NCI-H1694 (cell line): ENCODE data around the gene CHTOP.

ENCODE experiments used
- DNase-seq: peaks from one replicate; lab custom pipeline; 2025; lab: John Stamatoyannopoulos, UW

Gene CHTOP

DNA sequence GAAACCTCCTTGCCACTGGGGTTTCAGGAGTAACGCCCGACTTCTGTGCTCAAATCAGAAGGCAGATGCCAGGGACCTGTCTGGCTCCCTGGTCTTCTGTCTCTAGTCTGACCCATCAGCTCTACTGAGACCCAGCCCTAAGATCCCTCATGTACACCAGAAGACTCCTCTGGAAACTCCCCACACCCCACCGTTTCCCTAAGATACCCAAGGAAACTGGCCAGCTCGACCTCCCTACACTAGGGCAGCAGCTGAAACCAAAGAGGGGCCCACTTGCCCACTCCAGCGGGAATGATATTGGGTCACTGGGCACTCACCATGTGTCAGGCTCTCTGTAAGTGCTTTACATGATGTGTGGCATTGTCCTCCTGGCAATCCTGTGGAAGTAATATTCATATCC, 20.5 kb upstream of the CHTOP start:
- no peak for DNase-seq

DNA sequence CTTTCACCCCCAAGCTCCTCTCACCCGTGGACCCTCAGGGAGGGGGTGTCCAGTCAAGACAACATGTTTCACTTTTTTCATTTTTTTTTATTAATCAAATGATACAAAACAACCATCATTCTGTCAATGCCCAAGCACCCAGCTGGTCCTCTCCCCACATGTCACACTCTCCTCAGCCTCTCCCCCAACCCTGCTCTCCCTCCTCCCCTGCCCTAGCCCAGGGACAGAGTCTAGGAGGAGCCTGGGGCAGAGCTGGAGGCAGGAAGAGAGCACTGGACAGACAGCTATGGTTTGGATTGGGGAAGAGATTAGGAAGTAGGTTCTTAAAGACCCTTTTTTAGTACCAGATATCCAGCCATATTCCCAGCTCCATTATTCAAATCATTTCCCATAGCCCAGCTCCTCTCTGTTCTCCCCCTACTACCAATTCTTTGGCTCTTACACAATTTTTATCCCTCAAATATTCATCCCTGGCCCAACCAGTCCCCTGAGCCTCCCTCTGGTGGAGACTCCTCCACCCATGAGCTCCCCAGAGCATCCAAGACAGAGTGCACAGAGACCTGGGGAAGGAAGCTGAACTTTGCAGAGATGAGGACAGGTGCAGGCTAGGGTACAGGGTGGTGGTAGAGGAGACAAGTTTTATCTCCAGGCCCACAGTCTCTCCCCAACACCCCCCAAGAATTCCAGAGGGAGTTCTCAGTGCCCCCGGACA, 19.5 kb upstream of the CHTOP start:
- DNase-seq, result no peak

DNA sequence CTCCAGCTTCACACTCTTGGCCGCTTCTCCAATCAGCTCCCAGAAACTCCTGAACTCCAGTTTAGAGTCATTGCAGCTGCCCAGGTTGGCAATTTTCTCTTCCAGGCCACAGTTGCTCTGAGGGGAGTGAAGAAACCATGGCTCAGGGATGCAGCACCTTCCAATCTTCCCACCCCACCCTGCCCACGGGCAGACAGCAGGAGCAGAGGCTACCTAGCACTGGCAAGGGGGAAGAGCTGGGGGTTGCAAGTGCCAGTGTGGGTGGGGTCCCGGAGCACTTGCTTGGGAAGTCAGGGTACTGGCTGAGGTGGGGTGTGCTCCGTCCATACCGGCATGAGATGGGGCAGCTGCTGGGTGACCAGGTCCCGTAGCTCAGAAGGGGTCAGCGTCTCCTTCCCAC, 19.0 kb upstream of the CHTOP start:
- no peak for DNase-seq

DNA sequence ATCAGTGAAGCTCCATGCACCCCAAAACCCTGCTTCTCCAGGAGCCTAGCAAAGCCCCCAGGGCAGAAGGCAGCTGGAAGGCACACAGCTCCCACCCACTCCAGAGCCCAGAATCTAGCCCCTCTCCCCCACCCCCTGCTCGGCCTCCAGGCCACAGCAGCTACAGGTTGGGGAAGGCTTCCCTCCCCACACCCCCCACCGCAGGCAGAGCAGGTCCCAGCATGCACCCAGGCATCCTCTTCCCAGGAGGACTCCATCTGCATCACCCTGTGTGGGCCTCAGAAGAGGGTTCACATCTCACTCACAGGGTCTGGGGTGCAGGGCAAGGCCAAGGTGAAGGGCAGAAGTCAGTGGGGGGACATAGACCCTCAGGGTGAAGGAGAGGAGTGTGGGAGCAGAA, 18.5 kb upstream of the CHTOP start:
- DNase-seq, result no peak

DNA sequence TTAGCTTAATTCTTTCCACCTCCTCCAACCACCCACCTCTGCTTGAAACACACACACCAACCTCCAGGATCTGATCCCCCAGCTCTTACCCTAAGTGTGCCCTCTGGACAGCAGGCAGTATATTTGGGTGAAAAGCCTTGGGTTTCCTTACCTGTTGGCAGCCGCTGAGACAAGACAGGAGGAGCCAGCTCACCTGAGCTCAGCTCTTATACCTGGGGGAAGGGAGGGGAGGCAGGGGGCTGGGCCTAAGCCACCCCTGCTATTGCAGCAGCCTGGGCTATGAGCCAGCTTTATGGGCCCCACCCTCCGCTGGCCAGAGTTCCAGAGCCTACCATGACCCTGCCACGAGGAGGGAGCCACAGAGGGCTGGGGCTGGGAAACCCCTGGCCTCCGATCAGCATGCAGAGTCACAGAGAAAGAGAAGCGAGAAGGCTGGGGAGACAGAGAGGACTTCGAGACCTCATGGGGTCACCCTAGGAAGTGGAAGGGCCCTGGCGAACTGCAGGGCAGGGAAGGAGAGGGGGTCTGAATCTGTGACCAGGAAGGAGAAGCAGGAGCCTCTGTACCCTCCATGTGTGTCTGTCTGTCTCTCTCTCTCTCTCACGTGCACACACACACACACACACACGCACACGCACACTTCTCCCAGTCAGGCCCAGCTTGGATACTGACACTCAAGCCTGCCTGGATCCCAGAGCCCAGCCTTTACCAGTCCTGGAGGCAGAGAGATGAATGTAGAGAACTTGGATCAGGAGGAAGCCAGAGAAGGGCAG, 17.5 kb upstream of the CHTOP start, which contains the start of gene S100A14:
Gene S100A14, minus strand, starts transcription at position 182 of the 773 bp plus-strand sequence. CDS start 467 bp downstream, outside the sequence.
- no peak for DNase-seq

DNA sequence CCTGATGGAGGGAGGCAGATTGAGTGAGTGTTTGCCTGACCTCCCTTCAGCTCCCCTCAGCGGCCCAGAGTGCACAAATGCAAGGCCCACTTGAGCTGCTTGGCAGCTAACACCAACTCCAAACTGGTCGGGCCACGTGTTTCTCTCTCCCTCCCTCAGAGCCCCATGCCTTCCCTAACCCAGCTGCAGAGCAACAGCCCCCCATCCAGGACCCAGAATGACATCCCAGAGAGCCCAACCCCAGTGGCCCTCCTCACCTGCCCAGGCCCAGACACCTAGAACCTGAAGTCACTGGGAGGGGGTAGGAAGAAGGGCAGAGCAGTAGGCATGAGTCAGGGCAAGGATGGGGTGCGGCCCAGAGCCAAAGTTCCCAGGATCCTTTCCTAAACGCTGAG, 17.0 kb upstream of the CHTOP start:
- no peak for DNase-seq

DNA sequence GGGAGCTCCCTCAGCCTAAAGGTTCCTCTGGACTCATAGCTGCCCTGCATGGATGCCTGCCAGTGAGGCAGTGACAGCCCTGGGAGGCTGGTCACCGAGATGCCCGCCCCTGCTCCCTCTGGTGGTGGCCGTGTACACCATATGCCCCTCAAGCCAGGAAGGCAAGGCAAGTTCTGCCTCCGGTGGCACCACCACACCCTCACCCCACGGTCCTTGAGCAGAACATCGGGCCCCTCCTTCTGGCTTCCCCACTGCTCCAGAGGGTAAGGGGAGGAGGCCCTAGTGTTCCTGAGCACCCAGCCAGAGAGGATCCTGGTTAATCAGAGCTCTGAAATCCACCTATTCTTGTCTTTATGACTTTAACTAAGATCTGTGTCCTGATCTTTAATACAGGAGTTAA, 16.2 kb upstream of the CHTOP start:
- DNase-seq, result no peak

DNA sequence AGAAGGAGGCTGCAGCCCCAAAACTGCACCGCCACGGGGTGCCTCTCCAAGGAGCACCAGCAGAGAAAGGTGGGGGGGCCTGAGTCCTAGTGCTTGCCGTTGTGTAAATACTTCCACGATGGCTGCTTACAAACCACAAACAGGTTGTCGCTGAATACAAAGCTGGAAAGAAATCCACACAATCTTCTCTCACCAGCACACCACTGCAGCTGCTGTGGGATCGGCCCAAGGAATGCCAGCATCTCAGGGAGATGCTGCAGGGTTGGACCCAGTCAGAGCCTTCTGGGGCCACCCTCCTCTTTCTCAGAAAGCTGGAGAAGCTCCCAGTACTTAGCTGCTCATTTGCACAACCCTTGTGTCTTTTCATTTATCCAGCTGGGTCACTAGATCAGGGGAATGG, 14.7 kb upstream of the CHTOP start:
- no peak for DNase-seq

DNA sequence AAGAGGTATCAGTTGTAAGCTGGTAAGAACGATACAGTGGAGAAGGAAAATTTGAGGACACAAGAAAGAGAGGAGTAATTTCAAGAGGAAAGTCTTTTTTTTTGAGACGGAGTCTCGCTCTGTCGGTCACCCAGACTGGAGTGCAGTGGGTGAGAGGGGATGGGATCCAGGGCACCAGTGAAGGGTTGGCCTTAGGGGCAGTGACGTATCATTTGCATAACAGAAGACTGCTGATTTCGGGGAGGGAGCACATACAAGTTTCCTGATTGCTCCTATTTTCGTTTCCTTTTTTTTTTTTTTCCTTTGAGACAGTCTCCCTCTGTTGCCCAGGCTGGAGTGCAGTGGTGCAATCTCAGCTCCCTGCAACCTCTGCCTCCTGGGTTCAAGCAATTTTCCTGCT, 10.8 kb upstream of the CHTOP start:
- DNase-seq, result no peak

DNA sequence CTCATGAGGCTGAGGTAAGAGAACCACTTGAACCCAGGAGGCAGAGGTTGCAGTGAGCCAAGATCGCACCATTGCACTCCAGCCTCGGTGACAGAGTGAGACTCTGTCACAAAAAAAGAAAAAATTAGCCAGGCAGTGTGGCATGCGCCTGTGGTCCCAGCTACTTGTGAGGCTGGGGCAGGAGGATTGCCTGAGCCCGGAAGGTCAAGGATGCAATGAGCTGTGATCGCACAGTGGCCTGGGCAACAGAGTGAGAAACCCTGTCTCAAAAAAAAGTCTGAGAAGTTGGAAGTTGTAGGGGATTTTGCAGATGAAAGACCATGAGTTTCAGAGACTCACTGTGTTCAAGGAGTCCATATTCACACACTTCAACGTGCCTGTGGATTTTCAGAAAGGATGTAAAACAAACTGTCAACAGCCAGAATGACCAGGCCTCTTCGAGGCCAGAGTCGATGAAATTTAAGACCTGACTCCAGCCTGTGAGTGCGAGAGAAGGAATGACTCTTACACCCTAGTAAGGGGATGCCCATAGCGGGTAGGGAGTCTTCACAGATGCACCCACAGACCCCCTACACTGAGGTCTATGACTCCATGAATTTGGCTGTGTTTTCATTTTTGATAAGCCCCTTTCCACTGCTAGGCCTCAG, 8.8 kb upstream of the CHTOP start:
- DNase-seq, result no peak

DNA sequence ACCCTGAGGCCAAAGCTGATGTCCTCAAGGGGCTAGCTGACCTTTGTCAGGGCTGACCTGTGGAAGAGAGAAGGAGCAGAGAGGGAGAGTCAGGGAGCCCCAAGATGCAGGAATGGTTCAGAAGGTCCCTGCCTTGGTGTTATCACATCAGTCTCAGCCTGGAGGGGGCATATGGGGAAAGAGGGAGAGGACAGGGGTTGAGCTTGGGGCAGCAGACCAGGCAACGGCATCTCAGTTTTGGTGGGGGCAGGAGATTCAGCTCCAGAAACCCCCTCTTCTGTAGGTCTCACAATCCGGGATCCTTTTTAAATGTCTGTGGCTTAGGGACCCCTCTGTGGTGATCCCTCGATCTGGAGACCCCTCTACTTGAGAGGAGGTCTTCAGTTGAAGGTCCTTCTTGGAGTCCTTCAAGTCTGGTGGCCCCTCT, 7.4 kb upstream of the CHTOP start:
- DNase-seq, result no peak

DNA sequence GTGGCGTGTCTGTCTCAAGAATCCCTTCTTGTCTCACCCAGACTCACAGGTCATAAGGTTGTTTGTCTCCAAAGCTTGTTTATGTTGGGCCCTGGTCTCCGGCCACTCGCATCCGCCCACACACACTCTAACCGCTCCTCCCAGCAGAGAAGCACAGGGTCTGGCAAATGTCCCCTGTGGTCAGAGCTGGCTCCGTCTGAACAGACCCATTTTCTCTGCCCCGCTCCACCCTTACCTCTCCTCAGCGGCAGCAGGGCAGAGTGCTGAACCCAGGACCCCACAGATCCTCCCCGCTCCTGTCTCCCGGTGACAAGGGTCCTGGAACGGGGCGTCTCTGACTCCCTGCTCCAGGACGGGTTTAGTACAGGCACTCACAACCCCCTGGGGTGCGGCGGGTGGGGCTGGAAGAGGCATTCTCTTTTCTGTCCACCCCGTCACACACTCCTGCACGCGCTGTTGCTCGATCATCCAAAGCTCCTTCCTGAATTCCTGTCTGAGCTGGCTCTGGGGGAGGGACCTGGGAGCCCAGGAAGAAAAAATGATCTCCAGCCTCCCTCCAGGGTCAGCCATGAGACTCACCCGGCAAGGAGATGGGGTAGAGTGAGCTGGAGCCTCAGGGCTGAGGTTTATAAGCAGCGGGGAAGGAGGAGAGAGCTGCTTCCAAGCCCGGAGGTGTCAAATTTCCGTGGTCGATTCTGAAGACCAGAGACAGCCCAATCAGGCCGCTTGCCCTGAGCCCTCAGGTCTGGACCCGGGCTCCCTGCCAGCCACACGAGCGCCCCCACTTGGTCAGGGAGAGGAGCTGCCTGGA, 6.8 kb upstream of the CHTOP start, which contains the start of gene S100A13:
Gene S100A13, minus strand, starts transcription at position 602 of the 811 bp plus-strand sequence. CDS start 1,033 bp downstream, outside the sequence.
- no peak for DNase-seq

DNA sequence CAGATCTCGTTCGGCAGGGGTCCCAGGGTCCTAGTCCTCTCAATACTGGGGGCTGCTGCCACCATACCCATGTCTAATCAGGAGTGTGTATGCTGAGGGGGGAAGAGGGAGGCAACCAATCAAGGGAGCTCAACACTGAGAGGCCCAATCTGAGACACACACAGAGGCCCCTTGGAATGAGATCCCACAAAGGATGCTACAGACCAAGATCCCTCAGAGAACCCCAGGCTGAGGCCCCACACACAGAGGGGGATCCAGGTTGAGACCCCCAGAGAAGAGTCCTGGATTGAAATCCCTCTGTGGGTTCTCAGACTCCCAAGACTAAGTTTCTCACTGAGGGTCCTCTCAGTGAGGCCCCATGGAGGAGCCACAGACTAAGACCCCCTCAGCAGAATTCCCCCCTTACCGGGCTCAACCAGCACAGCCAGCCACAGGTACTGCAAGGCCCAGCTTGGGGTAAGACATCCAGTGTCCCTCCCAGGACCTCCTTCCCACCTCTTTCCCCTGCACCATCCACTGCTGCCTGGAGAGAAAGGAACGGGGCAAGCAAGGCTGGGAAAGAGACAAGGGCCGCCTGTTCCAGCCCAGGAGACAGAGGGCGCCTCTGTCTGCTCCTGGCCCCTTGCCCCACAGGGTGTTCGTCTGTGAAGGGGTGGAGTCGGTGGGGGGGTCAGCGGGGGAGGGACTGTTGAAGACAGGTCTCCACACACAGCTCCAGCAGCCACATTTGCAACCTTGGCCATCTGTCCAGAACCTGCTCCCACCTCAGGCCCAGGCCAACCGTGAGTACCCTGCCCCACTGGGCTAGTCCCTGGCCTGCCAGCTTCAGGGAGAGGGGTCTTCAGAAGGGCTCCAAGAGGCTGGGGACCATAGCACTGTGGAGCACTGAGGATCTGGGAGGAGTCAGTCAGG, 5.9 kb upstream of the CHTOP start, which contains the start of gene S100A1:
Gene S100A1, plus strand, starts transcription at position 720 of the 912 bp plus-strand sequence. CDS start 2,088 bp downstream, outside the sequence.
- DNase-seq, result no peak

DNA sequence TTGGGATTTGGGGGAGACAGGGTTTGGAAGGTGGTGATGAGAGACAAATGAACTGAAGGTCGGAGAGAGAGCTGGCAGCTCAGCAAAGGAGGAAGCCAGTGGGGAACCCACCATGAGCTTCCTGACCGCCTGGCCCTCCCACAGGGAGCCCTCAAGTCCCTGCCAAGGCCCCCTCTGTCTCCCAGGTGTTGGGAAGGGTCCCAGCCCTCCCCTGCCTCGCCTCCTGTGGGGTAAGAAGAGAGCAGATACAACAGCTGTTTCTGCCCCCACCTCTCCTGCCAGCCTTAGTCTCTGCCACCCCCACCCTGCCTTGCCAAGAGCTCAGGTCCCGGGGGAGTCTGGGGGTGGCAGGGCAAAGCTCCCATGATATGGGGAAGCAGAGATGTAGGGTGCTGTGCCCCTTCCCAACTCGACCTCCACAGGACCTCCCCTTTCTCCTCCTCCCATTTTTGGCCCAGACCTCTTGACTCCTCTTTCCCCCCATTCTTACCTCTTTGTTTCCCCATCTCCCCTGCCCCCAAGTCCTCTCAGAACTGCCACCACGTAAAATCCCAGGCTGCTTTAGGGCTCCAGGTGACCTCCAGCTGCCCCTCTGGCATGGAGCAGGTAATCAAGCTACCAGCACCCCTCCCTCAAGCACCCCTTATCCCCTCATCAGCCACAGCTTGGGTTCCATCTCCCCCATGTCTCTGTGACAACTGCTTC, 5.1 kb upstream of the CHTOP start:
- no peak for DNase-seq

DNA sequence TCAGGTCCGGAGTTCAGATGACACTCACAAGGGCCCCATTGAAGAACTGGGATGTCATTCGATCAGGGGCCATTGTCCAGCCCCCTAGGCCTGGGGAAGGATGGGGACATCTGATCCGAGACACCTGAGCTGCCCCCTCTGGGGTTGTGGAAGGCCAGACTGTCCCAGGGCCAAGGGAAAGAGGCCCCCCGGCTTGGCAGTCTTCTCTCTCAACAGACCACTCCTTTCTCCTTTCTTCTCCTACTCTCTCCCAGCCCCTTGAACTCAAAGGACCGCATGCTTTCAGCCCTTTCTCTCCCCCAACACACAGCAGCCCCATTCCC, 4.6 kb upstream of the CHTOP start:
- no peak for DNase-seq

DNA sequence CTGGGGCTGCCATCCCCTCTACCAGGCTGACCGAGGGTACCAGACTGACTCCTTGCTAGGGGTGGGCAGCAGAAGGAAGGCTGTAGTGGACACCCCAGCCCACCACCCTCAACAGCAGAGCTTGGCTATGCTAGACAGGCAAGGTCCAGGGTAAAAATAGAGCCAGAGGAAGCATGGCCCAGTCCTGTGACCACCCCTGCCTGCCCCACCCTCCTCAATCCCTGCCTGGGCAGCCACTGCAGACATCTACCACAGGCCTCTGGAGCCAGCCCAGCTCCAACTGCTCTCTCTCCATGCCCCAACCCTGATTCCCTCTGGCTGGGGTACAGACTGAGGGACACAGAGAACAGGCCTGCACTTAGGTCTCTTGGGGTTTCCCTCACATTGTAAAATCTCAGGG, 3.9 kb upstream of the CHTOP start:
- no peak for DNase-seq

DNA sequence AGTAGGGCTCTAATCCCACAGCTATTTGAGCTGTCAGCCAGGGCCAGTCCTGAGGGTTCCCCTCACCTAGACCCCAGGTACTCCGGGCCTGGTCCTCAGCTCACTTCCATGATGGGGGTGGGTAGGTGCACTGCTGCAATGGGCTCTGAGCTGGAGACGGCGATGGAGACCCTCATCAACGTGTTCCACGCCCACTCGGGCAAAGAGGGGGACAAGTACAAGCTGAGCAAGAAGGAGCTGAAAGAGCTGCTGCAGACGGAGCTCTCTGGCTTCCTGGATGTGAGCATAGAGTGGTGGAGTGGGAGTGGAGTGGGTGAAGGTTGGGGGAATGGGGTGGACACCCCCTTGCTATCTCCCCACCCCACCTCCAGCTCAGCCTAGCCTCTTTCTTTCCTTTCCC, 3.5 kb upstream of the CHTOP start:
- DNase-seq, result no peak

DNA sequence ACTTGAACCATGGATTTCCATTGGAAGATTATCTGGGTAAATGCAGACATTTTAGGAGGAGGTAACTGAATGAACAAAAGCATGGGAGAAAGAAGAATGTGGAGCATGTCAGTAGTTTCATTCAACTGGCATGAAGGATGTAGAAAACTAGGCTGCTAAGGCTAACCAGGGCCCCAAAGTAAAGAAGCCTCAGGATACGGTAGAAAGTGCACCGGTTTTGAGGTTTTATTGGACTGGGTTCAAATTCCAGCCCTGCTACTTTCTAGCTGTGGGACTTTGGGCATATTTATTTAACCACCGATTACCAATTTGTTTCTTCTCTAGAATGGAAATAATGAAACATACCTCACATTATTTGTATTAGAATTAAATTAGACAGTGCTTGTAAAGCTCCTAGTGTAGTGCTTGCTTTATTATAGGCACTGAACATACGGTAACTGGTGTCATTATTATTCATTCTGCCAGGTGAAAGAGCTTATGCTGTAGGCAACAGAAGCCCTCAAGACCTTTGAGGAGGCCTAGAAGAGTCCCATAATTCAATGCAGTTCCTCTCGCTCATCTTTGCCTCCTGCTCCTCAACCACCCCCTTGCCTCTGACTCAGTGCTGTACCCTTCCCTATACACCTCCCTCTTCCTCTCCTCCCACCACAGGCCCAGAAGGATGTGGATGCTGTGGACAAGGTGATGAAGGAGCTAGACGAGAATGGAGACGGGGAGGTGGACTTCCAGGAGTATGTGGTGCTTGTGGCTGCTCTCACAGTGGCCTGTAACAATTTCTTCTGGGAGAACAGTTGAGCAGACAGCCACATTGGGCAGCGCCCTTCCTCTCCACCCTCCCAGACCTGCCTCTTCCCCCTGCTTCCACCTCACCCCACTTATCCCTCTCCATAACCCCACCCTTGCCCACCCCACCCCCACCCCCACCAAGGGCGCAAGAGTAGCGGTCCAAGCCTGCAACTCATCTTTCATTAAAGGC, 2.5 kb upstream of the CHTOP start:
- no peak for DNase-seq

DNA sequence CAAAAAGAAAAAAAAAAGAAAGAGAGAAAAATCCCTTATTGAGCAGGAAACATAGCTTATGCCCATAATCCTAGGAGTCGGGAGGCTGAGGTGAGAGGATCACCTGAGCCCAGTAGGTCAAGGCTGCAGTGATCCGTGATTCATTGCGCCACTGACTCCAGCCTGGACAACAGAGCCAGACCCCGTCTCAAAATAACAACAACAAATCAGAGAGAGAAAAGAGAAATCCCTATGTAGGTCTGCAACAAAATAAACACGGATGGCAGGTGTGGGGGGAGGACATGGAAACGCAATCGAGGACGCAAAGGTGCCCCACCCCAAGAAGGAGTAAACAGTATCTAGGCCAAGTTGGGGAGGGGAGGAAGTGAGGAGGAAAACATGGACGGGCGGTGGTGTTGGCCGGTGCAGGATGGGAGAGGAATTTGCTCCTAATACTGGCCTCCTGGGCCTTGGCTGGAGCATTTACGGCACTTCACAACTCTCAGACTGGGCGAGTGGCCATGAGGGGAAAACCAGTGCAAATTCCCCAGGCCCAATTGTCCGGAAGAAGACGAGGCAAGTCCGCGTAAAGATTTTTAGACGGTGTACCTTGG, 609 bp upstream of the CHTOP start:
- DNase-seq, result no peak
